Measurements from ENCODE around the gene MSL1.
"Not testable (repeated sequence)": the region's sequence is repeated elsewhere in the genome, so short reads cannot be mapped to it uniquely, and the experiment has no call there.

Gene MSL1

GRCh38 chr17:40124279-40125141, 2.7 kb downstream of the MSL1 start:
- DNase-seq (ENCODE audit: low read depth in 2 of 2): no peak

DNA sequence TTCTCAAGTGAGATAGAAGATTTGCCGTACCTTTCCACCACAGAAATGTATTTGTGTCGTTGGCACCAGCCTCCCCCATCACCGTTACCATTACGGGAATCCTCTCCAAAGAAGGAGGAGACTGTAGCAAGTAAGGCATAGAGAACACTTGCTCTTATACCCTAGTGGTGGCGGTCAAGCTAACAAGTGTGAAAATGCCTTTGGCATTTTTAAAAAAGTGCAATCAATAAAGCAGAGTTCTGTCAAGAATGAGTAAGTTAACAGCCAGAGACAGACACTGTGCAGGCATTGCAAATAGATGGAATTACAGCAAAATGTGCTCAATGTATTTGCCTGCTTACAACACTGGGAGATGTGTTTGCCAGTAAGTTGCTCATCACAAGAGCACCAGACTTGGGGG, 7.7 kb downstream of the MSL1 start:
- no peak for DNase-seq (ENCODE audit: low read depth in 2 of 2)

- DNase-seq (ENCODE audit: low read depth in 2 of 2): no peak
These were observed 8.7 kb downstream of the MSL1 start for GRCh38 chr17:40130352-40131042.

DNA sequence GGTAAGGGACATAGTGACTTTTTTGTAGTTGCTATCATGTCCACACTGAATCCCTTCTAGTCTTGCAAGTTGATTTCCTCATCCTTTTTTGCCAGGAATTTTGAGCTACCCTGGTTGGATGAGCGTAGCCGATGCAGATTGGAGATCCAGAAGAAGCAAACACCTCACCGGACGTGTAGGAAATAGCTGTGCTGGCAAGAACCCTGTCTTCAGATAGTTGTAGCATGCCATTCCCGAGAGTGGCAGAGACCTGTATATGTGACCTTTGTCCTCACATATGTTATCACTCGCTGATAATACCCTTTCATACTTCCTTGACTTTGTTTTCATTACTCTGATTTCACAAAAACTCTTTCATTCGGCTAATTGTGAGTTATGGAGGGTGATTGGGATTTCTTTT, 12.4 kb downstream of the MSL1 start:
- DNase-seq (ENCODE audit: low read depth in 2 of 2): no peak

- DNase-seq (ENCODE audit: low read depth in 2 of 2): no peak
These were observed 14.0 kb downstream of the MSL1 start for GRCh38 chr17:40135817-40136216.

- DNase-seq (ENCODE audit: low read depth in 2 of 2): no peak
These were observed 17.8 kb downstream of the MSL1 start for GRCh38 chr17:40139566-40140058.

GRCh38 chr17:40143166-40143565, 21.4 kb downstream of the MSL1 start:
- not testable (repeated sequence) for DNase-seq (ENCODE audit: low read depth in 2 of 2)

DNA sequence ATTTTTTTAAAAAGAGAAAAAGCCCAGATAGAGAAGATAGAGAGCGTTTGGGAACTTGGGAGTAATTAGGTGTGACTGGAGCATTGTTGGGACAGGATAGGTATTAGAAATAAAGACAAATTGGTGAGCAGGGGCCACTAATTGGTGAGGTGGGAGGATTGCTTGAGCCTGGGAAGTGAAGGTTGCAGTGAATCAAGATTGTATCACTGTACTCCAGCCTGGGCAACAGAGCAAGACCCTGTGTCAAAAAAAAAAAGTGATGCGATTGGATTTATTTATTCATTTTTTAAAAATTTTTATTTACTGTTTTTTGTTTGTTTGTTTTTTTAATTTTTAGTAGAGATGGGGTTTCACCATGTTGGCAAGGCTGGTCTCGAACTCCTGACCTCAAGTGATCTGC, 23.7 kb downstream of the MSL1 start:
- DNase-seq (ENCODE audit: low read depth in 2 of 2): no peak

DNA sequence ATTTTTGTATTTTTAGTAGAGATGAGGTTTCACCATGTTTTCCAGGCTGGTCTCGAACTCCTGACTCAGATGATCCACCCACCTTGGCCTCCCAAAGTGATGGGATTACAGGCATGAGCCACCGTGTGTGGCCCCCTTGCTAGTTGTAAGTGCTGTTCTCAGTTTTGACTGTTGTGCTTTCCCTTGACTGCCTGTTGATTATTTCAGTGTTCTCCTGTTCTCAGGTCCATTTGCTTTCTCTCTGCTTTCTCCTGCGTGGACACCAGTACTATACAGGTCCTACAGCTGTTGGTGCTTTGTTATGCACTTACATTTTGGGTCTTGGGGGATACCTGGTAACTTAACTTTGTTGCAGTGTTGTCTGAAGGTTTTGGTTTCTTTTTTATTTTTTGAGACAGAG, 26.8 kb downstream of the MSL1 start:
- DNase-seq (ENCODE audit: low read depth in 2 of 2): no peak

- no peak for DNase-seq (ENCODE audit: low read depth in 2 of 2)
These were observed 28.5 kb downstream of the MSL1 start for GRCh38 chr17:40150276-40150675.

- DNase-seq (ENCODE audit: low read depth in 2 of 2): no peak
These were observed 29.7 kb downstream of the MSL1 start for GRCh38 chr17:40151414-40151963.

DNA sequence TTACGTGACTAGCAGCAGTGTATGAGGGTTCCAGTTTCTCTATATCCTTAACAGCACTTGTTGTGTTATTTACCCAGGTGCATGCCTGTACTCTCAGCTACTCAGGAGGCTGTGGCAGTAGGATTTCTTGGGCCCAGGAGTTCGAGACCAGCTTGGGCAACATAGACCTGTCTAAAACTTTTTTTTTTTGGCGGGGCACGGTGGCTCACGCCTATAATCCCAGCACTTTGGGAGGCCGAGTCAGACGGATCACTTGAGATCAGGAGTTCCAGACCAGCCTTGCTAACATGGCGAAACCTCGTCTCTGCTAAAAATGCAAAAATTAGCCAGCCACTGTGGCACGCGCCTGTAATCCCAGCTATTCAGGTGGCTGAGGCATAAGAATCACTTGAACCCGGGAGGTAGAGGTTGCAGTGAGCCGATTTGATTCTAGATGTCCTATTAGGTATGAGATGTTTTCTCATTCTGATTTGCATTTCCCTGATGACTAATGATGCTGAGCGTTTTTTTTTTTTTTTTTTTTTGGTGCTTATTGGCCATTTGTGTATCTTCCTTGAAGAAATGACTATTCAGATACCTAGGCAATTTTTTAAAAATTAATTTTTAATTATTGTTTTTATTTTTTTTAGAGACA, 31.9 kb downstream of the MSL1 start:
- DNase-seq (ENCODE audit: low read depth in 2 of 2): peak in 1 of 2 donors; percentile 21

DNA sequence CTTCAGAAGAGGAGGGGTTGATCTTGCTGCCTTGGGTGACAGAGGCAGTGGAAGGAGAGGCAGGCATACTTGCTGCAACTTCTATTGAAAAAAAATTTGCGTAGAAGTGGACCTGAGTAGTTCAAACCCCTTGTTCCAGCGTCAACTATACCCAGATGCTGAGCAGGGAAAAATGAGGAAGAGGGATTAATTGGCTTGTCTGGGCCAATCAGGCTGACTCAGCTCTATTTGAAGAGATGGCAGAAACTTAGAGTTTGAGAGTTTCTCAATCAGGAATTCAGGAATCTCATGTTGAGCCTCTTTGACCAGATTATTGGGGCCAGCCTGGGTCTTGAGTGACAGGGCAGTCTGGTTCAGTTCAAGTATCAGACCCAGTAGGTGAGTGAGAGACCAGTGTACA, 36.2 kb downstream of the MSL1 start:
- no peak for DNase-seq (ENCODE audit: low read depth in 2 of 2)

DNA sequence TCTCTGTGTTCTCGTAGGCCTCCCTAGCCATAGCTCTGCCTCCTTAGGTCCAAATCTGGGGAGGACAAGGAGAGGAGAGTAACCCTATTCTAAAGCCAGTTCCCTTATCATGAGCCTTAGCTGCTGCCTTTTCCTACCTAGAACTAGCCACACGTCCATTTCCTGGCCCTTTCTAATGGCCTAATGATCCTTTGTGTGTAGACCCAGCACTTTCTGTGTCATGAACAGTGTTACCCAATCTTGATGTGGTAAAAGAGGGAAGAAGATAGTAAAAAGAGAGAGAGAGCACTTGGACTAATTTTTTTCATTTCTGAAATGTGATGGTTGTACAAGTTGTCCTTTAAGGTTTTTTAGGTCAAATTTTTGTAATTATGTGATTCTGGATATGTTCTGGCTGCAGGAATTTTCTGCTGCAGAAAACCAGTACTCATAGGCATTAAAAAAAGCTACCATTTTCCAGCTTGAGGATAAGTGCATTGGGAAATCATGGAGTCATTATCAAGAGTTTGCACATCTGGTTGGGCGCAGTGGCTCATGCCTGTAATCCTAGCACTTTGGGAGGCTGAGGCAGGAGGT, 36.8 kb downstream of the MSL1 start:
- no peak for DNase-seq (ENCODE audit: low read depth in 2 of 2)

GRCh38 chr17:40159456-40159855, 37.7 kb downstream of the MSL1 start:
- DNase-seq (ENCODE audit: low read depth in 2 of 2): no peak

GRCh38 chr17:40167685-40168261, 46.0 kb downstream of the MSL1 start:
- no peak for DNase-seq (ENCODE audit: low read depth in 2 of 2)

GRCh38 chr17:40168262-40168832, 46.6 kb downstream of the MSL1 start:
- no peak for DNase-seq (ENCODE audit: low read depth in 2 of 2)

- DNase-seq (ENCODE audit: low read depth in 2 of 2): no peak
These were observed 48.6 kb downstream of the MSL1 start for GRCh38 chr17:40170325-40170724.

GRCh38 chr17:40171750-40172149, 50.0 kb downstream of the MSL1 start:
- DNase-seq (ENCODE audit: low read depth in 2 of 2): no peak

- DNase-seq (ENCODE audit: low read depth in 2 of 2): no peak
These were observed 51.5 kb downstream of the MSL1 start for GRCh38 chr17:40173091-40173777.

- no peak for DNase-seq (ENCODE audit: low read depth in 2 of 2)
These were observed 52.0 kb downstream of the MSL1 start for GRCh38 chr17:40173778-40174135.

Data from stimulated activated CD4-positive, alpha-beta T cell treated with anti-CD3 and anti-CD28 coated beads, Interleukin-15, amount 100 ng/mL, for 48 hours (primary cell).